ENCODE data around the gene SLC12A6. TPM values are rescaled to one million over a fixed set of nuclear protein-coding genes. Genes with fewer than 3 reads are reported as not detected.
A peak's percentile ranks its signal among the peaks of the same experiment; 100 is the strongest.

Gene SLC12A6
- total and polyA plus RNA-seq, 2 of the 13 experiments (the other 11 are each of a cell fraction or from before 2014, with no cell fraction given): 15.2 to 30.1 TPM

- TF ChIP-seq ZFP37 (CRISPR knock-in tag; IDR thresholded peaks at IDR 0.05; ENCODE audit: borderline replicate concordance): no peak
- no peak for TF ChIP-seq ZNF510 (CRISPR knock-in tag; IDR thresholded peaks at IDR 0.05; ENCODE audit: low read depth)
- no peak for TF ChIP-seq ZNF703 (CRISPR knock-in tag; IDR thresholded peaks at IDR 0.05; ENCODE audit: borderline replicate concordance)
- no peak for TF ChIP-seq HOXA5 (CRISPR knock-in tag; IDR thresholded peaks at IDR 0.05)
- no peak for TF ChIP-seq RBAK (CRISPR knock-in tag; IDR thresholded peaks at IDR 0.05)
- no peak for TF ChIP-seq ZNF264 (CRISPR knock-in tag; IDR thresholded peaks at IDR 0.05)
- no peak for TF ChIP-seq ZNF790 (CRISPR knock-in tag; IDR thresholded peaks at IDR 0.05; ENCODE audit: borderline replicate concordance)
- TF ChIP-seq ARID3A (IDR thresholded peaks at IDR 0.05; ENCODE audit: low read depth, low read length): no peak
- TF ChIP-seq ZNF580 (CRISPR knock-in tag; IDR thresholded peaks at IDR 0.05; ENCODE audit: borderline replicate concordance, low read depth): peak; percentile 53; the same call in 1 of the 2 replicates
- TF ChIP-seq E2F1 (CRISPR knock-in tag; IDR thresholded peaks at IDR 0.05): peak; percentile 85
- no peak for TF ChIP-seq TOPORS (CRISPR knock-in tag; IDR thresholded peaks at IDR 0.05)
- no peak for TF ChIP-seq CREBL2 (CRISPR knock-in tag; IDR thresholded peaks at IDR 0.05; ENCODE audit: borderline replicate concordance)
- no peak for TF ChIP-seq RFX3 (CRISPR knock-in tag; IDR thresholded peaks at IDR 0.05)
- no peak for TF ChIP-seq MLLT10 (CRISPR knock-in tag; IDR thresholded peaks at IDR 0.05)
- TF ChIP-seq MIER3 (CRISPR knock-in tag; IDR thresholded peaks at IDR 0.05; ENCODE audit: borderline replicate concordance): peak; percentile 60; the same call in 1 of the 2 replicates
- peak; percentile 94; the same call in 1 of the 2 replicates for TF ChIP-seq KLF12 (CRISPR knock-in tag; IDR thresholded peaks at IDR 0.05; ENCODE audit: borderline replicate concordance)
- TF ChIP-seq SMAD1 (CRISPR knock-in tag; IDR thresholded peaks at IDR 0.05; ENCODE audit: borderline replicate concordance, low read depth): no peak
- no peak for TF ChIP-seq TOE1 (CRISPR knock-in tag; IDR thresholded peaks at IDR 0.05)
- TF ChIP-seq AHR (CRISPR knock-in tag; IDR thresholded peaks at IDR 0.05): 0 out of 2 replicates have a peak, but pooled peaks have one; percentile 50
- TF ChIP-seq ZNF773 (CRISPR knock-in tag; IDR thresholded peaks at IDR 0.05; ENCODE audit: borderline replicate concordance): peak; percentile 66; the same call in 1 of the 2 replicates
- peak; percentile 81 for TF ChIP-seq YY1 (IDR thresholded peaks at IDR 0.05; ENCODE audit: insufficient read depth, insufficient replicate concordance, low read depth, low read length)
- peak; percentile 95 for TF ChIP-seq POLR2G (IDR thresholded peaks at IDR 0.05; ENCODE audit: low read depth, low read length)
- no peak for TF ChIP-seq ZNF160 (CRISPR knock-in tag; IDR thresholded peaks at IDR 0.05)
- no peak for TF ChIP-seq ZNF775 (CRISPR knock-in tag; IDR thresholded peaks at IDR 0.05; ENCODE audit: borderline replicate concordance)
- TF ChIP-seq TMF1 (CRISPR knock-in tag; IDR thresholded peaks at IDR 0.05; ENCODE audit: low read depth): no peak
- TF ChIP-seq ZKSCAN1 (IDR thresholded peaks at IDR 0.05; ENCODE audit: low read length): no peak
- TF ChIP-seq AKAP8 (CRISPR knock-in tag; IDR thresholded peaks at IDR 0.05): no peak
- TF ChIP-seq KAT2B (IDR thresholded peaks at IDR 0.05; ENCODE audit: borderline replicate concordance, low read depth, low read length): no peak
- no peak for TF ChIP-seq KLF11 (CRISPR knock-in tag; IDR thresholded peaks at IDR 0.05)
Measured at GRCh38 chr15:34209421-34210282, 127.9 kb downstream of the SLC12A6 start, which contains the start of gene KATNBL1 (continued).

Measured in HepG2 (cell line).